ENCODE data around the gene SPON1.

The SPON1 gene

DNA sequence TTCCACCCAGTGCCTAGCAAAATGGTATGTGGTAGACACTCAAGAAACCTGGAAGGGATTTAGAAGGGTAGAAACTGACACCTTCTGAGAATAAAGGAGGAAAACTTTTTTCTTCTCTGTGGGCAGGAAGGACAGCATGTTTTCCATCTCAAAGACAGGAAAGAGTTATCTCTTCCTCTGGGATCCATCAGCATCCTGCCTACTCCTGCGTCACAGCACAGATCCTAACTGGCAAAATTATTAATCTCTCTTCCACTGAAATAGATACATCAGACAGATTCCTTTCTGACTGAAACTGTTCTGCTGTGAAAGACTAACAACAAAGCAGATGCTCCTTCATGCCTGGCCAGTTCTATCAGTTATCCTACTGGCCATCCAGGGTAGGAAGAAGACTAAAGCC, 147.2 kb downstream of the SPON1 start:
- no peaks in the 10 kb centered on the region for H4K20me1 ChIP-seq (ENCODE audit: insufficient read depth, low read length)
- no peak overlapping the region for H3K9ac ChIP-seq (ENCODE audit: low read depth, low read length)
- no peaks in the 10 kb centered on the region for H3K36me3 ChIP-seq (ENCODE audit: insufficient read depth, low read length)
- peaks cover 11% of the 10 kb centered on the region for H3K27me3 ChIP-seq (ENCODE audit: insufficient read depth, low read length, poor library complexity)
- H3K79me2 ChIP-seq (ENCODE audit: insufficient read depth, low read length), result no peaks in the 10 kb centered on the region
- ATAC-seq (ENCODE audit: insufficient read depth, low read depth) (no peak), DNase-seq (no peak)
- TF ChIP-seq, protein P1, sequence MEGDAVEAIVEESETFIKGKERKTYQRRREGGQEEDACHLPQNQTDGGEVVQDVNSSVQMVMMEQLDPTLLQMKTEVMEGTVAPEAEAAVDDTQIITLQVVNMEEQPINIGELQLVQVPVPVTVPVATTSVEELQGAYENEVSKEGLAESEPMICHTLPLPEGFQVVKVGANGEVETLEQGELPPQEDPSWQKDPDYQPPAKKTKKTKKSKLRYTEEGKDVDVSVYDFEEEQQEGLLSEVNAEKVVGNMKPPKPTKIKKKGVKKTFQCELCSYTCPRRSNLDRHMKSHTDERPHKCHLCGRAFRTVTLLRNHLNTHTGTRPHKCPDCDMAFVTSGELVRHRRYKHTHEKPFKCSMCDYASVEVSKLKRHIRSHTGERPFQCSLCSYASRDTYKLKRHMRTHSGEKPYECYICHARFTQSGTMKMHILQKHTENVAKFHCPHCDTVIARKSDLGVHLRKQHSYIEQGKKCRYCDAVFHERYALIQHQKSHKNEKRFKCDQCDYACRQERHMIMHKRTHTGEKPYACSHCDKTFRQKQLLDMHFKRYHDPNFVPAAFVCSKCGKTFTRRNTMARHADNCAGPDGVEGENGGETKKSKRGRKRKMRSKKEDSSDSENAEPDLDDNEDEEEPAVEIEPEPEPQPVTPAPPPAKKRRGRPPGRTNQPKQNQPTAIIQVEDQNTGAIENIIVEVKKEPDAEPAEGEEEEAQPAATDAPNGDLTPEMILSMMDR (IDR thresholded peaks at IDR 0.05; ENCODE audit: borderline replicate concordance, extremely low read depth, low read length, poor library complexity, severe bottlenecking), result no peak
- no peak for TF ChIP-seq EZH2 (IDR thresholded peaks at IDR 0.05; ENCODE audit: borderline replicate concordance, low read depth, low read length, severe bottlenecking)
- no peak overlapping the region for H3K27ac ChIP-seq (ENCODE audit: low read length)
- H3K4me3 ChIP-seq (ENCODE audit: low read depth in 1 of 2, low read length in 2 of 2), result no peak overlapping the region
- H3K4me1 ChIP-seq (ENCODE audit: insufficient read depth, low read length), result no peaks in the 10 kb centered on the region
- H3K4me2 ChIP-seq (ENCODE audit: insufficient read depth, low read length), result no peak overlapping the region
- no peak overlapping the region for H2AFZ ChIP-seq (ENCODE audit: low read depth, low read length)
- H3K9me3 ChIP-seq (ENCODE audit: insufficient read depth, low read length, severe bottlenecking), result no peaks in the 10 kb centered on the region

DNA sequence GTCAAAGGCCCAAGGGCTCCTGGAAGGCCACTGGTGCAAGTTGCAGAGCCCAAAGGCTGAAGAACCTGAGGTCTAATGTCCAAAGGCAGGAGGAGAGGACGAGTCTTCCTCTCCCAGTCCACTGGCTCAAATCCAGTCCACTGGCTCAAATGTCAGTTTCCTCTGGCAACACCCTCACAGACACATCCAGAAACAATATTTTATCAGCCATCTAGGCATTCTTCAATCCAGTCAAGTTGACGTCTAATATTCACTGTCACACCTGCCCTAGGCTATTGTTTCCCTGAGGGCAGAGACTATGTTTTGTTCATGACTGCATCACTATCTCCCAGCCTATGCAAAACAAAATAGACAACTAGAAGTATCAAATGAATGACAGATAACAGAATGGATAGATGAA, 148.1 kb downstream of the SPON1 start:
- H3K79me2 ChIP-seq (ENCODE audit: insufficient read depth, low read length), result no peaks in the 10 kb centered on the region
- H3K9me3 ChIP-seq (ENCODE audit: insufficient read depth, low read length, severe bottlenecking), result no peaks in the 10 kb centered on the region
- H3K9ac ChIP-seq (ENCODE audit: low read depth, low read length), result no peak overlapping the region
- H3K36me3 ChIP-seq (ENCODE audit: insufficient read depth, low read length), result no peaks in the 10 kb centered on the region
- H4K20me1 ChIP-seq (ENCODE audit: insufficient read depth, low read length), result no peaks in the 10 kb centered on the region
- ATAC-seq (ENCODE audit: insufficient read depth, low read depth) (no peak), DNase-seq (no peak)
- H3K4me1 ChIP-seq (ENCODE audit: insufficient read depth, low read length), result no peaks in the 10 kb centered on the region
- peaks cover 11% of the 10 kb centered on the region for H3K27me3 ChIP-seq (ENCODE audit: insufficient read depth, low read length, poor library complexity)
- H3K4me3 ChIP-seq (ENCODE audit: low read depth in 1 of 2, low read length in 2 of 2), result no peak overlapping the region
- no peak overlapping the region for H3K27ac ChIP-seq (ENCODE audit: low read length)
- TF ChIP-seq, protein P1 (IDR thresholded peaks at IDR 0.05; ENCODE audit: borderline replicate concordance, extremely low read depth, low read length, poor library complexity, severe bottlenecking), result no peak
- TF ChIP-seq EZH2 (IDR thresholded peaks at IDR 0.05; ENCODE audit: borderline replicate concordance, low read depth, low read length, severe bottlenecking), result no peak
- H2AFZ ChIP-seq (ENCODE audit: low read depth, low read length), result no peak overlapping the region
- H3K4me2 ChIP-seq (ENCODE audit: insufficient read depth, low read length), result no peak overlapping the region

DNA sequence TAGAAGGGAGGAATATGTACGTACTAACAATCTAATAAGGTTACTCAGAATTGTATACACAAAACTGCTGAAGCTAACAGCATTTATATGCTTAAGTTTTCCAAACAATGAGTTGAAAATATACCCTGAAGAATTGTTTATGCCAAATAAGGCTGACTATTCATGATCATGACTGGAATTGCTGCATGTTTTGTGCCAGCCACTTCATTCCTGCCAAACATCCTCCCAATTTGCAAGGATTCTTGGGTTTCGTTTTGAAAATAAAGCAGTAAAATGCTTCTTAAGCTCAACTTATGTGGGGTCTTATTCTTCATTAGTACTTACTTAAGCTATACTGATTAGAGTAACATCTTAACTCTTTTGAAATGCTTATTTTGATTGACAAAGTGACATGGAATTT, 149.0 kb downstream of the SPON1 start:
- Histone ChIP-seq H3K4me3 (ENCODE audit: low read depth in 1 of 2, low read length in 2 of 2) (no peak overlapping the region), H3K4me2 (ENCODE audit: insufficient read depth, low read length) (no peak overlapping the region), H3K27ac (ENCODE audit: low read length) (no peak overlapping the region), H3K36me3 (ENCODE audit: insufficient read depth, low read length) (no peaks in the 10 kb centered on the region), H4K20me1 (ENCODE audit: insufficient read depth, low read length) (no peaks in the 10 kb centered on the region), H3K9ac (ENCODE audit: low read depth, low read length) (no peak overlapping the region), H2AFZ (ENCODE audit: low read depth, low read length) (no peak overlapping the region), H3K27me3 (ENCODE audit: insufficient read depth, low read length, poor library complexity) (peaks cover 11% of the 10 kb centered on the region), H3K79me2 (ENCODE audit: insufficient read depth, low read length) (no peaks in the 10 kb centered on the region), H3K4me1 (ENCODE audit: insufficient read depth, low read length) (no peaks in the 10 kb centered on the region), H3K9me3 (ENCODE audit: insufficient read depth, low read length, severe bottlenecking) (no peaks in the 10 kb centered on the region)
- DNase-seq (no peak), ATAC-seq (ENCODE audit: insufficient read depth, low read depth) (no peak)
- TF ChIP-seq, protein P1 (IDR thresholded peaks at IDR 0.05; ENCODE audit: borderline replicate concordance, extremely low read depth, low read length, poor library complexity, severe bottlenecking), result no peak
- no peak for TF ChIP-seq EZH2 (IDR thresholded peaks at IDR 0.05; ENCODE audit: borderline replicate concordance, low read depth, low read length, severe bottlenecking)

DNA sequence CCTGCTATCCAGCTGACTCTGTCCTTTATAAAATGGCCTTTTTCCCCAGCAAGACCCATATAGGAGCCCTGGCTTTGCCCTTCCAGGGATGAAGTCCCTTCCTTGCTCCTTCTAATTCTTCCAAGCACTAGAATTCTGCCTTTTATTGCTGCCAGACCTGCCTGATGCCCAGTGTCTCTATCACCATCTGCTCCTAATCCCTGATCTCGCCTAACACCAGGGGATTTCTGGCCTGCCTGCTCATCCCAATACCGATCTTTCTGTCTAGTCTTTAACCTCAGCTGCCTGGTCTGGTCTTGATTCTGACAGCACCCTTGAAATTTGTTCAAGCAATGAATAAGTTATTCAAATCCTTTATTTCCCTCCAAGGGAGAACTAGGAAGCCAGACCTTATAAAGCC, 150.2 kb downstream of the SPON1 start:
- no peak for TF ChIP-seq EZH2 (IDR thresholded peaks at IDR 0.05; ENCODE audit: borderline replicate concordance, low read depth, low read length, severe bottlenecking)

More for the DNA sequence above, 150.2 kb downstream of the SPON1 start:
- ATAC-seq (ENCODE audit: insufficient read depth, low read depth) (no peak), DNase-seq (no peak)
- Histone ChIP-seq H3K4me3 (ENCODE audit: low read depth in 1 of 2, low read length in 2 of 2) (no peak overlapping the region), H3K79me2 (ENCODE audit: insufficient read depth, low read length) (no peaks in the 10 kb centered on the region), H4K20me1 (ENCODE audit: insufficient read depth, low read length) (no peaks in the 10 kb centered on the region), H3K9ac (ENCODE audit: low read depth, low read length) (no peak overlapping the region), H3K27ac (ENCODE audit: low read length) (no peak overlapping the region), H3K27me3 (ENCODE audit: insufficient read depth, low read length, poor library complexity) (peaks cover 11% of the 10 kb centered on the region), H3K9me3 (ENCODE audit: insufficient read depth, low read length, severe bottlenecking) (no peaks in the 10 kb centered on the region), H3K36me3 (ENCODE audit: insufficient read depth, low read length) (no peaks in the 10 kb centered on the region), H3K4me1 (ENCODE audit: insufficient read depth, low read length) (no peaks in the 10 kb centered on the region), H3K4me2 (ENCODE audit: insufficient read depth, low read length) (no peak overlapping the region), H2AFZ (ENCODE audit: low read depth, low read length) (no peak overlapping the region)
